OCI-M2 (cell line): ENCODE data around the gene COL5A3.

Experiments
- DNase-seq: peaks from one replicate; lab custom pipeline; 2025; ENCODE audit not compliant: unreplicated experiment; lab: John Stamatoyannopoulos, UW

COL5A3 gene

GRCh38 chr19:10011974-10012373 is 1.7 kb upstream of the COL5A3 start:
- no peak for DNase-seq

- DNase-seq, result no peak
Observed at GRCh38 chr19:10010939-10011338, 635 bp upstream of the COL5A3 start.

GRCh38 chr19:10009714-10010224 is 535 bp downstream of the COL5A3 start:
- DNase-seq, result no peak

GRCh38 chr19:10008184-10008765 is 2.0 kb downstream of the COL5A3 start:
- DNase-seq, result no peak

- no peak for DNase-seq
Observed at GRCh38 chr19:10007371-10008183, 2.7 kb downstream of the COL5A3 start.

- DNase-seq, result no peak
Observed at GRCh38 chr19:10006752-10007323, 3.5 kb downstream of the COL5A3 start.

- DNase-seq, result no peak
Observed at GRCh38 chr19:10006335-10006708, 4.0 kb downstream of the COL5A3 start.

- DNase-seq, result no peak
Observed at GRCh38 chr19:10005632-10006334, 4.5 kb downstream of the COL5A3 start.

- no peak for DNase-seq
Observed at GRCh38 chr19:10004617-10005016, 5.7 kb downstream of the COL5A3 start.

GRCh38 chr19:10003271-10003670 is 7.0 kb downstream of the COL5A3 start:
- DNase-seq, result no peak

- DNase-seq, result no peak
Observed at GRCh38 chr19:10001899-10002298, 8.4 kb downstream of the COL5A3 start.

- peak; percentile 92 for DNase-seq
Observed at GRCh38 chr19:10000171-10000826, 10.0 kb downstream of the COL5A3 start.

GRCh38 chr19:9996541-9996940 is 13.8 kb downstream of the COL5A3 start:
- DNase-seq, result no peak

GRCh38 chr19:9995999-9996398 is 14.3 kb downstream of the COL5A3 start:
- DNase-seq, result no peak

GRCh38 chr19:9995084-9995483 is 15.2 kb downstream of the COL5A3 start:
- DNase-seq, result no peak

- no peak for DNase-seq
Observed at GRCh38 chr19:9991425-9992191, 18.7 kb downstream of the COL5A3 start.

GRCh38 chr19:9989504-9989903 is 20.8 kb downstream of the COL5A3 start:
- DNase-seq, result no peak

- DNase-seq, result no peak
Observed at GRCh38 chr19:9986787-9987281, 23.5 kb downstream of the COL5A3 start.

GRCh38 chr19:9981406-9982260 is 28.7 kb downstream of the COL5A3 start:
- DNase-seq, result no peak
